Activated naive CD8-positive, alpha-beta T cell treated with anti-CD3 and anti-CD28 coated beads, Interleukin-2, amount 50 U/mL, for 24 hours (primary cell): ENCODE data around the gene PRRC2B.
A peak's percentile ranks its signal among the peaks of the same experiment; 100 is the strongest.
"Not testable (repeated sequence)": the region's sequence is repeated elsewhere in the genome, so short reads cannot be mapped to it uniquely, and the experiment has no call there.

Source experiments
- ATAC-seq: fragments of 150-1000 bp; cut with Tn5 transposase; one replicate; pipeline ENCODE4 v1.10.0; 2021
- DNase-seq: peaks from one replicate; pipeline ENCODE4 v3.0.0; 2021
- H3K27ac Mint-ChIP-seq: one replicate; pipeline ENCODE4 v1.8.0; 2021; ENCODE audit warnings: mild to moderate bottlenecking, mixed read lengths
- H3K27me3 Mint-ChIP-seq: one replicate; pipeline ENCODE4 v1.8.0; 2021; ENCODE audit warnings: mixed read lengths
- H3K36me3 Mint-ChIP-seq: one replicate; pipeline ENCODE4 v1.8.0; 2021; ENCODE audit warnings: low read depth, mixed read lengths
- H3K4me1 Mint-ChIP-seq: one replicate; pipeline ENCODE4 v1.8.0; 2021; ENCODE audit warnings: mixed read lengths
- H3K4me3 Mint-ChIP-seq: one replicate; pipeline ENCODE4 v1.8.0; 2021; ENCODE audit warnings: mild to moderate bottlenecking, moderate library complexity, mixed read lengths
- H3K9me3 Mint-ChIP-seq: one replicate; pipeline ENCODE4 v1.8.0; 2021; ENCODE audit warnings: mixed read lengths

PRRC2B gene

DNA sequence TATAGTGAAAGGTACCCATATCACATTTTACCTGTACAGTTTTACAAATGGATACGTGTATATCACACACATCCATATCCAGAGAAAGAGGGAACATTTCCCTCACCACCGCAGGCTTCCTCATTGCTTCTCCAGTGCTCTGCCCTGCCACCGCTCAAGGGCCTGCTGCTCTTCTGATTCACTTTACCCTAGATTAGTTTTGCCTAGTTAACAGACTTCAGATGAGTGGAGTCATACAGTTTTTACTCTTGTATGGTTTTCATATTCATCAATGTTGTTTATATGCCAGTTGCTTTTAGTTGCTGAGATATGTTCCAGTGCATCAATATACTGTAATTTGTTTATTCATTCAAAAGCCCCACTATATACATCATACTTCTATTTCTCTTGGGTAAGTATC, 54.9 kb downstream of the PRRC2B start:
- H3K27ac Mint-ChIP-seq, result peak overlapping the region; percentile 43
- ATAC-seq (no peak), DNase-seq (no peak)
- H3K4me1 Mint-ChIP-seq, result peaks cover 16% of the 10 kb centered on the region
- no peaks in the 10 kb centered on the region for H3K9me3 Mint-ChIP-seq
- H3K4me3 Mint-ChIP-seq, result no peak overlapping the region
- H3K27me3 Mint-ChIP-seq, result no peaks in the 10 kb centered on the region
- H3K36me3 Mint-ChIP-seq, result peaks cover 72% of the 10 kb centered on the region

DNA sequence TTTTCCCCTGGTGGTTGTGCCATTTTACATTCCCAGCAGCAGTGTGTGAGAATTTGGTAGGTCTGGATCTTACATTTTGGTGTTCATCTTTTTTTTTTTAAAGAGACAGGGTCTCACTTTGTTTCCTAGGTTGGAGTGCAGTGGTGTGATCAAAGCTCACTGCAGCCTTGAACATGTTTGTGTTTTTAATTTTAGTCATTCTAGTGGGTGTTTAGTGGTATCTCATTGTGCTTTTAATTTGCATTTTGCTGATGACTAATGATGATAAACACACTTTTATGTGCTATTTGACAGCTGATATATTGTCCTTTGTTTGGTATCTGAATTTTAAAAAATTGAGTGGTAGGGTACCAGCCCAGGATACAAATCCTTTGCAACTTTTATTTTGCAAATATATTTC, 55.4 kb downstream of the PRRC2B start:
- no peaks in the 10 kb centered on the region for H3K9me3 Mint-ChIP-seq
- peak overlapping the region; percentile 43 for H3K27ac Mint-ChIP-seq
- DNase-seq, result no peak
- H3K36me3 Mint-ChIP-seq, result peaks cover 72% of the 10 kb centered on the region
- no peaks in the 10 kb centered on the region for H3K27me3 Mint-ChIP-seq
- no peak for ATAC-seq
- peaks cover 16% of the 10 kb centered on the region for H3K4me1 Mint-ChIP-seq
- no peak overlapping the region for H3K4me3 Mint-ChIP-seq

DNA sequence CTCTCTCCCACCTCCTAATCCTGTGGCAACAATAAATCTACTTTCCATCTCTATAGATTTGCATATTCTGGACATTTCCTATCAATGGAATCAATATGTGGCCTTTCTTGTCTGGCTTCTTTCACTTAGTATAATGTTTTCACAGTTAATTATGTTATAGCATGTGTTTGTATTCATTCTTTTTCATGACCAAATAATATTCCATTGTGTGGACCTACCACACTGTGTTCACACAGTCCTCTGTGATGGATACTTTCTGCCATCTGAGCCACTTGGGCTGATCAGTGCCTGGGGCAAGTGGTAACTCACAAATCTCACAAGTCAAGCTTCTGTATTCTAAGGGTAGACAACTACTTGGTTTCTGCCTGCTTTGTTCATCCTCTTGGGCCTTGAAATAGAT, 60.1 kb downstream of the PRRC2B start:
- ATAC-seq (no peak), DNase-seq (no peak)
- peaks cover 13% of the 10 kb centered on the region for H3K4me1 Mint-ChIP-seq
- H3K9me3 Mint-ChIP-seq, result no peaks in the 10 kb centered on the region
- H3K27ac Mint-ChIP-seq, result peak overlapping the region; percentile 14
- H3K4me3 Mint-ChIP-seq, result no peak overlapping the region
- no peaks in the 10 kb centered on the region for H3K27me3 Mint-ChIP-seq
- H3K36me3 Mint-ChIP-seq, result peaks cover 63% of the 10 kb centered on the region

DNA sequence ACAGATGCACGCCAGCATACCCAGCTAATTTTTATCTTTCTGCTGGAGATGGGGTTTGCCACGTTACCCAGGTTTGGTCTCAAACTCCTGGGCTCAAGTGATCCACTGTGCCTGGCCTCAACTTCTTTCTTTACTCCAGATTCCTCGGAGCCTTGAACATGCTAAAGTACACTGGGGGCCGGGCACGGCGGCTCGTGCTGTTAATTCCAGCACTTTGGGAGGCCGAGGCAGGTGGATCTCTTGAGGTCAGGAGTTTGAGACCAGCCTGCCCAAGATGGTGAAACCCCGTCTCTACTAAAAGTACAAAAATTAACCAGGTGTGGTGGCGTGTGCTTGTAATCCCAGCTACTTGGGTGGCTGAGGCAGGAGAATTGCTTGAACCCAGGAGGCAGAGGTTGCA, 61.8 kb downstream of the PRRC2B start:
- peaks cover 59% of the 10 kb centered on the region for H3K36me3 Mint-ChIP-seq
- not testable (repeated sequence) for ATAC-seq, H3K4me1 Mint-ChIP-seq, H3K27me3 Mint-ChIP-seq, DNase-seq, H3K27ac Mint-ChIP-seq, H3K4me3 Mint-ChIP-seq, H3K9me3 Mint-ChIP-seq

DNA sequence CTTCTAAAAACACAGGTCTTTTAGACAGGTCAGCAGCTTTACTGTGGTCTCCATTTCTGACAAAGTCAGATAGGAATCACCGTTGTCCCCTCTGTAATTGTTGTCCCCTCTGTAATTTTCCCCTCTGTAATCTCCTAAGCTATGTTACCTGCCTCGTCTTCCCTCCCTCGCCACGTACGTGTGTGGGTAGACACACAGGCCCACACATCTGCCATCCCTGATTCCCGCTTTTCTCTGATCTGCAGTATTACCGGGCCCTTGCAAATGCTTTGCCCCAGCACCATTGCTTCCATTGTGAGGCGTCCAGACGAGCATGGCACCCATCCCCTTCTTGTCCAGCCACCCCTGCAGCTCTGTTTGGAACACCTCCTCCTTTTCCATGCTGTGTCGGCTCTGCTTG, 63.9 kb downstream of the PRRC2B start:
- DNase-seq (no peak), ATAC-seq (no peak)
- H3K27me3 Mint-ChIP-seq, result no peaks in the 10 kb centered on the region
- no peaks in the 10 kb centered on the region for H3K4me1 Mint-ChIP-seq
- no peak overlapping the region for H3K4me3 Mint-ChIP-seq
- no peak overlapping the region for H3K27ac Mint-ChIP-seq
- H3K9me3 Mint-ChIP-seq, result no peaks in the 10 kb centered on the region
- peaks cover 55% of the 10 kb centered on the region for H3K36me3 Mint-ChIP-seq

DNA sequence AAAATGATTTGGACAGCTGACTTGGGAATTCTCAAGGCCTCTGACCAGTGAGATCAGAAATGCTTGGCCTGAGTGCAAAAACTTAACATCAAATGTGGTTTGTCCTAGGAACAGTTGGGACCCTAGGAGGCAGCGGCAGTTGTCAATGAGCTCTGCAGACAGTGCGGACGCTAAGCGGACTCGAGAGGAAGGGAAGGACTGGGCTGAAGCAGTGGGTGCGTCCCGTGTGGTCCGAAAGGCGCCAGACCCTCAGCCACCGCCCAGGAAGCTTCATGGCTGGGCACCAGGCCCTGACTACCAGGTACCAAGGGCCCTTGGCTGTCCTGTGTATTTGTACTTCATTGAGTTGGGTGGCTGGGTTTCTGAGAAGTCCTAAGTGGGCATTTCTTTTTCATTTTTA, 65.2 kb downstream of the PRRC2B start:
- ATAC-seq (no peak), DNase-seq (no peak)
- H3K36me3 Mint-ChIP-seq, result peaks cover 58% of the 10 kb centered on the region
- no peaks in the 10 kb centered on the region for H3K27me3 Mint-ChIP-seq
- no peak overlapping the region for H3K4me3 Mint-ChIP-seq
- no peak overlapping the region for H3K27ac Mint-ChIP-seq
- no peaks in the 10 kb centered on the region for H3K9me3 Mint-ChIP-seq
- H3K4me1 Mint-ChIP-seq, result no peaks in the 10 kb centered on the region

DNA sequence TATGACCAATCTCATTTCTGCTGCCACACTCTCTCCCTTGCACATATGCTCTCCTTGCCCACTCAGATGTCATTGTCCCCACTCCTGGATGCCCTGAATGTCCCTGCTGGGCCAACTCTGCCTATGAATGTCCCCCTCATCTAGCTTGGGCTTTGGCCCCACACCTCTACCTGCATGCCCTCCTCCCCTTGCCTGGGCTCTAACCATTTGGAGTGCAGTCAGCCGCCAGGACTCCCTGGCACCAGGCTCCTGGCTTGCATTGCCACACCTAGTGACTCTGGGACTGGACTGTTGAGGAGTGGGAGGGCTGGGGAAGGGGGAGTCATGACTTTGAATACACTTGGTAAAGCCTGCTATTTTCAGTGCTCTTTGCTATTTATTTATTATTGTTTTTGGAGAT, 67.3 kb downstream of the PRRC2B start:
- ATAC-seq (no peak), DNase-seq (no peak)
- Mint-ChIP-seq H3K27me3 (no peaks in the 10 kb centered on the region), H3K36me3 (peaks cover 65% of the 10 kb centered on the region), H3K27ac (peak overlapping the region; percentile 64), H3K4me1 (no peaks in the 10 kb centered on the region), H3K4me3 (no peak overlapping the region), H3K9me3 (no peaks in the 10 kb centered on the region)

DNA sequence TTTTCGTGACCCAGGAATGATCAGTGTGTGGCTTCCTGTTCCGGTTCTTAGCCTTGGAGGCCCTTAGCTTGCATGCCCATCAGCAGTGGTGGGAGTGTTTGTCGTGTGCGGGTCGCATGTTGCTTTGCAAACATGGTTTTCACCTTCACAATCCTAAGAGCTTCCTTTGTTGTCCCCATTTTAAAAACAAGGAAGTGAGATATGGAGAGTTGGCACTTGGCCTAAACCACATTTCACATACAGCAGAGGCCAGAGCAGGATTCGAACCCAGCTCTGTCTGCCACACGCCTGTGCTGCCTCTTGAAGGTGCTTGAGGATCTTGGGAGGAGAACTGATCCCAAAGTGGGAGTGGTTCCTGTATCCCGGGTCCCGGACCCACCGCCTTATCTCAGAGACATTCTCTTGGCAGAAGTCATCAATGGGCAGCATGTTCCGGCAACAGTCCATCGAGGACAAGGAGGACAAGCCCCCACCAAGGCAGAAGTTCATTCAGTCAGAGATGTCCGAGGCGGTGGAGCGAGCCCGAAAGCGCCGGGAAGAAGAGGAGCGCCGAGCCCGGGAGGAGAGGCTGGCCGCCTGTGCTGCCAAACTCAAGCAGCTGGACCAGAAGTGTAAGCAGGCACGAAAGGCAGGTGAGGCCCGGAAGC, 70.6 kb downstream of the PRRC2B start:
- Mint-ChIP-seq H3K4me3 (no peak overlapping the region), H3K36me3 (peaks cover 63% of the 10 kb centered on the region), H3K4me1 (no peaks in the 10 kb centered on the region), H3K27me3 (no peaks in the 10 kb centered on the region), H3K27ac (no peak overlapping the region), H3K9me3 (no peaks in the 10 kb centered on the region)
- ATAC-seq (no peak), DNase-seq (no peak)

DNA sequence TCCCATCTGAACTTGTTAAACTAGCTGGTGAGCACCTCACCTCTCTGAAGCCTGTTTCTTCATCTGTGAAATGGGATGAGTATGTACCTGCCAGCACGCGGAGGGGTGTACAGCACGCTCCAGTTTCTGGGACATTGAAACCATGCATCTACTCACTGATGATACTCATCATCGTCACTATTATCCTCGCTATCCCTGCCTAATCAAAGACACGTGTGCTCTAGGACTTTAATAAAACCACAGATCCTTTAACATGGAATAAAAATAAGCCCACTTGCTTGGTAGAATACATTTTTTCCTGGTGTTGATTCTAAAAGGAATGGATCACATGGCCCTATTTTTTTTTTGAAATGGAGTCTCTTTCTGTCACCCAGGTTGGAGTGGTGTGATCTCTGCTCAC, 71.5 kb downstream of the PRRC2B start:
- peaks cover 64% of the 10 kb centered on the region for H3K36me3 Mint-ChIP-seq
- no peaks in the 10 kb centered on the region for H3K4me1 Mint-ChIP-seq

DNA sequence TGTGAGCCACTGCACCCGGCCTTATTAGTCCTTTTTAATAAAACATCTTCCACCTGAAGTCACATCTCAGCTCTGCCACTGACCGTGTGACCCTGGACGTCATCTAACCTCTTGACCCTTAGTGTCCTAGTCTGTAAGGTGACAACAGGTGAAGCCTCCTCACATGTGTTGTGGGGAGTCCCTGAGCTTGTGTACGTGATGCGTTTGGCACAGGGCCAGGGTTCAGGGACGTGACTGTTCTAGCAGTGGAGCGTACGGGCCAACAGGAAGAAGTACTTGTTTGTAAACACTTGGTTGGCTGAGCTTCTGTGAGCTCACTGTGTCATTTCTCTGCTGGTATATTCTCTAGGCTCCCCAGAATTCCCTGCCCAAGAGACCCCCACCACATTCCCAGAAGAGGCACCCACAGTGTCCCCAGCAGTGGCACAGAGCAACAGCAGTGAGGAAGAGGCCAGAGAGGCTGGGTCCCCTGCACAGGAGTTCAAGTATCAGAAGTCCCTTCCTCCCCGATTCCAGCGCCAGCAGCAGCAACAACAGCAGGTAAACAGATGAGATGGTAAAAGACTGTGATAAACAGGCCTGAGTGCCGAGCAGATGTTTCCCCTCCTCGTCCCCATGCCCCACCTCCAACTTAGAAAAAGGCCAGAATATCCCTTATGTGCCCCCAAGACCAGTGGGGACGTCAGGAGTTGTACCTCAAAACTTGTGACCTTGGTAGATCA, 73.5 kb downstream of the PRRC2B start:
- Mint-ChIP-seq H3K4me1 (no peaks in the 10 kb centered on the region), H3K27me3 (no peaks in the 10 kb centered on the region), H3K36me3 (peaks cover 61% of the 10 kb centered on the region), H3K9me3 (no peaks in the 10 kb centered on the region), H3K4me3 (no peak overlapping the region), H3K27ac (no peak overlapping the region)
- DNase-seq (no peak), ATAC-seq (no peak)

More for the DNA sequence above, 71.5 kb downstream of the PRRC2B start:
- Mint-ChIP-seq H3K27ac (no peak overlapping the region), H3K9me3 (no peaks in the 10 kb centered on the region), H3K27me3 (no peaks in the 10 kb centered on the region), H3K4me3 (no peak overlapping the region)
- DNase-seq (no peak), ATAC-seq (no peak)

DNA sequence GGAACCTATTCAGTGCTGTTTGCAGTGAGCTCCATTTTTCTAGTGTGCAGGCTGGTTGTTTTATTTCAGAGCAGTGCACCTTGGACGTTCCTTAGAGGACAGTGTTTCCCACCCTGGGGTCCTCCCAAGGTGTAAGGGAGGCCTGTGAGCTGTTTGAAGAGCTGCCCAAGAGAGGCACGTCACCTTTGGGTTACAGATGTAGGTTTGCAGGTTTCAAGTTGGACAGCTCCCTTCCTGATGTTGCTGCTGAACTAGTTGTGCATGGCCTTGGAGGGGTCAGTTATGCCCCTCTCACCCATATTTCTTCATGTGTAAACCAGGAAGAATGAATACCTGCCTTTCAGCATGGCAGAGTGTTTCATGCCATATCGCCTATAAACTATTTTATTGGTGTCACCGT, 74.1 kb downstream of the PRRC2B start:
- H3K4me1 Mint-ChIP-seq, result no peaks in the 10 kb centered on the region
- ATAC-seq, result no peak
- H3K36me3 Mint-ChIP-seq, result peaks cover 63% of the 10 kb centered on the region
- no peak overlapping the region for H3K4me3 Mint-ChIP-seq
- no peak for DNase-seq
- no peaks in the 10 kb centered on the region for H3K9me3 Mint-ChIP-seq
- H3K27me3 Mint-ChIP-seq, result no peaks in the 10 kb centered on the region
- no peak overlapping the region for H3K27ac Mint-ChIP-seq

DNA sequence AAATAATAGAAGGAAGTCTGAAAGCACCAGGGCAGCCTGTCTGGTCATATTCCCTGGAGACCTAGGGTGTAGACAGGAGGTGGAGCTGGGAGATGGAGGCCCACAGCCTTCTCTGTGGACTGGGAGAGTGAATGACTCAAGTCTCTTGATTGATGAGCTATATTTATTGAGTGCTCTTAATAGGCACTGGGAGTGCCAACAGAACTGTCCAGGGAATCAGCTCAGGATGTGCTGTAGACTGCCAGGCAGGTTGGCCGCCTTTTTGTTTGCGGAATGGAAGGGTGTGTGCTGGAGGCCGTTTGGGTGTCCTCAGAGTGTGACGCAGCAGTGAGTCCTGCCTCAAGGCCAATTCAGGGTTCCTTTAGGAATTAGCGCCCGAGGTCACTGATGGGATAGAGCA, 75.5 kb downstream of the PRRC2B start:
- Mint-ChIP-seq H3K36me3 (peaks cover 59% of the 10 kb centered on the region), H3K9me3 (no peaks in the 10 kb centered on the region), H3K4me1 (no peaks in the 10 kb centered on the region), H3K27ac (no peak overlapping the region), H3K27me3 (no peaks in the 10 kb centered on the region), H3K4me3 (no peak overlapping the region)
- ATAC-seq, result no peak
- DNase-seq, result no peak

DNA sequence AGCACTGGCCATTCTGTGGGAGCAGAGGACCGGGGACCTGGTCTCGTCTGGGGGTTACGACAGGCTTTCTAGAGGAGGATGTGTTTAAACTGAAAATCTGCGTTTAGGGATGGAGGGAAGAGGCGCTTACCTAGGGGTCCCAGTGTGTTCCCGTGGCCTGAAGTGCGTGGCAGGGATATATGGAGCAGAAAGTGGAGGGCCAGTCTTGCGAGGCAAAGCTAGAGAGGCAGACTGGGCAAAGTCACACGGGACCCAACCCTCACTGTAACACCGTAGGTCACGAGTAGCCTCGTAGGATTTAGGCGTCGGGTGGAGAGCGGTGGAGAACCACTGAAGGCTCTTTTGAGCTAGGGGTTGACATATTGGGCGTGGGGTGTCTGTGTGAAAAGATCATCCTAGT, 76.1 kb downstream of the PRRC2B start:
- no peaks in the 10 kb centered on the region for H3K4me1 Mint-ChIP-seq
- no peaks in the 10 kb centered on the region for H3K27me3 Mint-ChIP-seq
- no peaks in the 10 kb centered on the region for H3K9me3 Mint-ChIP-seq
- H3K36me3 Mint-ChIP-seq, result peaks cover 58% of the 10 kb centered on the region
- DNase-seq (no peak), ATAC-seq (no peak)
- H3K4me3 Mint-ChIP-seq, result no peak overlapping the region
- H3K27ac Mint-ChIP-seq, result no peak overlapping the region

DNA sequence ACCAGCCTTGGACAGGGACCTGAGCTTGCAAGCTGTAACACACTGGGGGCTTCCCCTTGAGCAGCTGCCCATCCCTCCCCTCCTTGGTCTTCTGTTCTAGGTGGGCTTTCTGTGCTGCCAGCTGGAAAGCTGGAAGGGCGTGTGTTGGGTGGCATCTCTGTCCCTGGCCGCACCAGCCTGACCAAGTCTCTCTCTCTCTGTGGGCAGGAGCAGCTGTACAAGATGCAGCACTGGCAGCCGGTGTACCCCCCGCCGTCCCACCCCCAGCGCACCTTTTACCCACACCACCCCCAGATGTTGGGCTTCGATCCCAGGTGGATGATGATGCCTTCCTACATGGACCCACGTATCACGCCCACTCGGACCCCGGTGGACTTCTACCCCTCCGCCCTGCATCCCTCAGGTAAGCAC, 76.7 kb downstream of the PRRC2B start:
- Mint-ChIP-seq H3K36me3 (peaks cover 53% of the 10 kb centered on the region), H3K9me3 (no peaks in the 10 kb centered on the region), H3K4me1 (no peaks in the 10 kb centered on the region), H3K4me3 (no peak overlapping the region), H3K27me3 (no peaks in the 10 kb centered on the region), H3K27ac (no peak overlapping the region)
- no peak for DNase-seq
- no peak for ATAC-seq

DNA sequence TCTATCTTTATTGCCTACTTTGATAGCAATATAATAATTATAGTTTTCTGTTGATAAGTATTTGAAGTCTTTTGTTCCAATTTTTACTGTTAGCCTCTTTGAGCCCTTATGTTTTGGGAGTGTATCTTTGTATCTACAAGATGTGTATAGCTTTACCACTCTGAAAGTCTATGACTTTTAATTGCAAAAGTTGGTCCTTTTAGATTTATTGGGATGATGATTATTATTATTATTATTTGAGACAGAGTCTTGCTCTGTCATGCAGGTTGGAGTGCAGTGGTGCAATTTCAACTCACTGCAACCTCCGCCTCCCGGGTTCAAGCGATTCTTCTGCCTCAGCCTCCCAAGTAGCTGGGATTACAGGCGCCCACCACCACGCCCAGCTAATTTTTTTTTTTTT, 78.2 kb downstream of the PRRC2B start:
- not testable (repeated sequence) for H3K4me3 Mint-ChIP-seq, ATAC-seq

More for the DNA sequence above, 78.2 kb downstream of the PRRC2B start:
- H3K27me3 Mint-ChIP-seq, H3K4me1 Mint-ChIP-seq, H3K9me3 Mint-ChIP-seq, DNase-seq, H3K27ac Mint-ChIP-seq: not testable (repeated sequence)
- H3K36me3 Mint-ChIP-seq, result peaks cover 47% of the 10 kb centered on the region
